Prostate gland (tissue), 2 donors: ENCODE data around the gene PKNOX1.
"Not testable (repeated sequence)": the region's sequence is repeated elsewhere in the genome, so short reads cannot be mapped to it uniquely, and the experiment has no call there.

Experiments used
- CTCF ChIP-seq, 4 experiments: fragments of 200-600 bp in 2 of 4; fragments of 450-650 bp in 2 of 4; sonication (generic) in 2 of 4; IDR thresholded peaks; 1 replicate in 3 of 4; 2 replicates in 1 of 4; pipeline ENCODE4 v1.5.1; 2016 to 2019; ENCODE audit warnings: antibody characterized with exemption in 4 of 4, mild to moderate bottlenecking in 2 of 4, moderate library complexity in 2 of 4
- POLR2A ChIP-seq: fragments of 450-650 bp; IDR thresholded peaks from one replicate; pipeline ENCODE4 v1.6.1; 2016; ENCODE audit warnings: antibody characterized with exemption, mild to moderate bottlenecking
- POLR2AphosphoS5 ChIP-seq: sonication (generic); formaldehyde crosslinking; IDR thresholded peaks from one replicate; pipeline ENCODE4 v1.6.1; 2017; ENCODE audit warnings: antibody characterized with exemption

GRCh38 chr21:43043291-43043690 lies 68.9 kb downstream of the PKNOX1 start:
- not testable (repeated sequence) for TF ChIP-seq CTCF (IDR thresholded peaks at IDR 0.05); POLR2AphosphoS5; POLR2A
